GM03348 (cell line): ENCODE measurements around the gene EXOSC6.
"Not testable (repeated sequence)": the region's sequence is repeated elsewhere in the genome, so short reads cannot be mapped to it uniquely, and the experiment has no call there.

Experiments
- DNase-seq: peaks from one replicate; pipeline ENCODE4 v3.0.0; 2012; ENCODE audit warnings: low spot score

The EXOSC6 gene

DNA sequence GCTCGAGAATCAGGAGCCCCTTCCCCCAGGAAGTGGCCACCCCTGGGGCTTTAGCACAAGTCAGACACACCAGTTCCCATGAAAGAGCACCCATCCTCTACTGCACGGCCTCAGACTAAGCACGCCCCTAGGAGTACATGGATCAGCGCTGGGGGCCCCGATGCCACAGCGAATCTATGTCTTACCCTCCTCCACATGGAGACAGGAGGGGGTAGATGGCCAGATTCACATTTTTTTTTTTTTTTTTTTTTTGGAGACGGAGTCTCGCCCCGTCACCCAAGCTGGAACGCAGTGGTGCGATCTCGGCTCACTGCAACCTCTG is 3.2 kb upstream of the EXOSC6 start:
- DNase-seq: peak; percentile 1

DNA sequence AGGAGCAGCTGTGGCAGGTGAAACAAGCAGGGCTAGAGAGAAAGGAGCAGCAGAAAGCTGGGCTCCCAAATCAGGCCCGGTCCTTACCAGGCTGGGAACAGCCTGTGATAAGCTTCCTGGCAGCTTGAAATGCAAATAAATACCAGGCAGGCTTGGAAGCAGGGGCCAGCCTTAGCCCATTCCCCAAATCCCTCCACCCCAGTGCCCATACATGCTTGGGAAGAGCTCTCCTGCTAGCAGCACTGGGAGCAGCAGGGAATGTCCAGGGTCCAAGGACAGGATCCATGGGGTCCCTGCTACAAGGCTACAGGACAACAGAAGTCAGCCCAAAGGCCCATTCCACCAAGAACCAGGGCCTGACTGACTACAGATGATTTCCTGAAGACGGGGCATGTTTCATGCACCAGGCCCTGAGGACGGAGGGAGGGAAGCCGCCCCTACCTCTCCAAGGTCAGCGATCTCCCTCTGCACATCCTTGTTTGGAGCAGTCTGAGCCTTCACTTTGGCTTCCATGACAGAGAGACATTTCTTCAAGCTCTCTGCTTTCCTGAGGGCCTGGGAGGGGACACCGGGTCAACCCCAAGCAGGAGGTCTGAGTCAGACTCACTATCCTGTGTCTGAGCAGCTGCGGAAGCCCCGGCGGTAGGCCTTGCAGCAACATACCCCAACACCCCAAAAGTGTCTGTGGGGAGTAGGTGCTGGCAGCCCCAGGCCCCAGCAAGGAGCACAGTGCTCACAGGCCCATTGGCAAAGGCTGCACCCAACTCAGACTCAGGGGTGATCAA is 2.6 kb upstream of the EXOSC6 start:
- no peak for DNase-seq

DNA sequence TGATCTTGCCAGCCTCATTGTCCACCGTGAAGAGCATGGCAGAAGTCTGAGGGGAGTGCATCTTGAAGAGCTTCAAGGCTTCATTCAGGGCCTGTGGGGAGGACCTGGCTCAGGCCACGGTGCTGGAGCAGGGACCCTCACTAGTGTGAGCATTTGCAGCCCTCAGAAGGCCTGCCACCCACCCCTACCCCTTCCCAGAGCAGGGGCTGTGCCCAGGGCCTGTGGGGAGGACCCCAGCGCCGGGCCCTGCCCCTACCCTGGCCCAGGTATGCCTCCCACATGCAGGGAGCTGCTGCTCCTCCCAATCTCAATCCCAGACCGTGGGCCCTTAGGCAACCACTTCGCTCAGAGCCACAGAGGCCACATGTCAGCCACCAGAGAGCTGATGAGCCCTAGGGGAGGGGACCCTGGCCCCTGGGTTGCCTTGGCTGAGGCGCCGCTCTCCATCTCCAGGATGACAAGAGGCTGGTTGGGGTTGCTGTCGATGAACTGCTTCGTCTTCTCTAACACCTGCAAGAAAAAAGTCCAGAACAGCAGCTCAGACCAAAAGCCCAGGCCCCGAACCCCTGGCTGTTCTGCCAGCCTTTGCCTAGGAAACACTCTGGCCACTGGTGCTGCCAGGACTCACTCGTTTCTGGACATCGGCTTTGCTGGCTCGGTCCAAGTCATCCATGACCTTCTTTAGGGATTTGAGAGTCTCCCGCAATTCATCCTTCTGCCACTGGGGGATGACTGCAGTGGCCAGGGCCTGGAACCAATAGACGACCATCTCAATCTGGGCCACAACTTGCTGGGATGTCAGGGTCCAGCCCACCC is 1.8 kb upstream of the EXOSC6 start:
- peak; percentile 58 for DNase-seq

DNA sequence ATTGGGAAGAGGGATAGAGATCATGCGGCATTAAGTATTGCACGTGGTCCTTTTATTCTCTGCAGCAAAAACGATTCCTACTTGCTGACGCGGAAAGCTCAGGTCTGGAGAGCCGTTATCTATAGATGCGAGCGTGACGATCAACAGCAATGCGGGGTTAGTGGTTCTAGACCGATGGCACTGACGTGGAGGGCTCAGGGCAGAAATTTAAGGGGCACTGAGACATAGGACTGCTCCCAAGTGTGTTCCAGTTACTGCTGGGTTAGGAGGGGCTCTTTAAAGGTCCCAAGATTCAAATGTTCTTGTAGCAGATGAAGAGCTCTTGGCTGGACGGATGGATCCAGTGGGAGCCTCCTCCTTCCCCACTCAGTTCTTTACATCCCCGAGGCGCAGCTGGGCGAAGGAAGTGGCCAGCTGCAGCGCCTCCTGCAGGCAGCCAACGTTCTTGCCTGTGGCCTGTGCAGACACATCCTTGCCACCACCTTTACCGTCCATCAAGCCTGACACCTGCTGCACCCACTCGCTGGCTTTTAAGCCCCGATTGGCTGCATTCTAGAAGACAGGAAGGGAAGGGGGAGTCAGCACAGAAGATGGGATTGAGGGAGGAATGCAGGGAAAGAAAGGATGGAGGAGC is 732 bp upstream of the EXOSC6 start:
- DNase-seq: no peak

DNA sequence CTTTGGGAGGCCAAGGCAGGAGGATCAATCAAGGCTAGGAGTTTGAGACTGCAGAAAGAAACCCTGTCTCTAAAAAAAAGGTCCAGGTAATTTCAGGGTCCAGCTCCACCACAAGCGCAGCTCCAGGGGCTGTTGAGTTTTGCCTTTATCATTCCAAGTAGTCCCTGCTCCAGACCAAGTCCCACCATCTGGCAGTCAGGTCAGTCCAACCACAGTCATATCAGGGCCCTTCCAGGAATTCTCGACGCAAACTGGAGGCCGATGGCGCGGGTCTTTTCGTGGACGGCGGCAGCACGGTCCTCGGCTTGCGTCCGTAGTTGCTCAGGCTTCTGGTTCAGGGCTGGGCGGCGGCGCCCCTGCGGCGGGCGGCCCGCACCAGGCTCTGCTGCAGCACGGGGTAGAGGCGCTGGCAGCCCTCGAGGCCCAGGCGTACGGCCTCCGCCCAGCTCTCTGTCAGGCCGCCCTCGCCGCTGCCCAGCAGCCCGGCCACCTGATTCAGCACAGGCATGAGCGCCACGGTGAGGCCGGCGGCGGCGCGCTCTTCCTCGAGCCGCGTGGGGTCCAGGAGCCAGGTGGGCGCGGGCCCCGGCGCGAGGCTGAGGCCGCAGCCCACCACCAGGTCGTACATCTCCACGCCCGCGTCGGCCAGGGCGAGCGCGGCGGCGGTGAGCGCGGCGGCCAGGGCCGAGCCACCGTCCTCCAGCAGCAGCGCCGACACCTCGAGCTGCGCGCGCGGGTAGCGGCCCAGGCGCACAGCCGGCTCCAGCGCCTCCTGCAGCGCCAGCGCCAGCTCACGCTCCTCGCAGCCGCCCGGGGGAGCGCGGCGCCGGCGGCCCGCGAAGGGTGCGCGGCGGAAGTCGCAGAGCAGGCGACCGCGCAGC is 752 bp downstream of the EXOSC6 start:
- DNase-seq: peak; percentile 71

DNA sequence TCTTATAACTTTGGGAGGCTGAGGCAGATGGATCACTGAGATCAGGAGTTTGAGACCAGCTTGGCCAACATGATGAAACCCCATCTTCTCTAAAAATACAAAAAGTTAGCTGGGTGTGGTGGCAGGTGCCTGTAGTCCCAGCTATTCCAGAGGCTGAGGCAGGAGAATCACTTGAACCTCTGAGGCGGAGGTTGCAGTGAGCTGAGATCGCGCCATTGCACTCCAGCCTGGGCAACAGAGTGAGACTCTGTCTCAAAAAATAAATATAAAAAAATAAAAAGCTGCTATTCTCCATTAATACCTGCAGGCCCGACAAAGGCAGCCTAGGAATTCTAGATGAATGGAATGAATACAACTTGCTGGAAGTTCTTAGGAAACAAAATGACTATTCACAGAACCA is 2.0 kb downstream of the EXOSC6 start:
- DNase-seq: not testable (repeated sequence)

DNA sequence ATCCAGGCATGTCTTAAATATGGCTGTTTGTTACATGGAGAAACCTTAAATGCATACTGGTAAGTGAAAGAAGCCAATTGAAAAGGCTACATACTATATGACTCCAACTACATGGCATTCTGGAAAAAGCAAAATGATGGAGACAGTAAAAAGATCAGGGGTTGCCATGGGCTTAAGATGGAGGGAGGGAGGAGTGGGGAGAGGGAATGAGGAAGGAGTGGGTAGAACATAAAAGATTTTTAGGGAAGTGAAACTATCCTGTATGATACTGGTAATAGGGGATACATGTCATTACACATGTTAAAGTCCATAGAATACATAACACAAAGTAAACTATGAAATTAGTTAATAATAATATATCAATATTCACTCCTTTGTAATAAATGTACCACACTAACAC is 13.0 kb downstream of the EXOSC6 start:
- not testable (repeated sequence) for DNase-seq

DNA sequence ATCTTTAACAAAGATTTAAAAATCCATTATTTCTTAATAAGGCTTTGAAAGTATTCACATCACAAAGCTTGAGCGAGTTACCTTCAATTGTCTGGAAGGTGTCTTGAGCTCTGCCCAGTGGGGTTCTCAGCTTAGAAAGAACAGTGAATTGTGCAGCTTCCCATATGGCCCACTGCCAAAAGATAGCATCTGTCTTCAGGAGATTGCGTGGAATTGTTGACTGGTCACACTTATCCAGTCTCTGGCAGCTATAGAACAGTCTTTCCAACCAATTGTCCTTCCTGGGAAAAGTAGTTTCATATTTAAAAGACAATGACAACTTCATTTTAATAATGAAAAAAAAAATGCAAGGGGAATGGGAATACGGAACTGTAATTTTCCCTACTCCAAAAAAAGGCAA is 19.9 kb downstream of the EXOSC6 start:
- DNase-seq: not testable (repeated sequence)

DNA sequence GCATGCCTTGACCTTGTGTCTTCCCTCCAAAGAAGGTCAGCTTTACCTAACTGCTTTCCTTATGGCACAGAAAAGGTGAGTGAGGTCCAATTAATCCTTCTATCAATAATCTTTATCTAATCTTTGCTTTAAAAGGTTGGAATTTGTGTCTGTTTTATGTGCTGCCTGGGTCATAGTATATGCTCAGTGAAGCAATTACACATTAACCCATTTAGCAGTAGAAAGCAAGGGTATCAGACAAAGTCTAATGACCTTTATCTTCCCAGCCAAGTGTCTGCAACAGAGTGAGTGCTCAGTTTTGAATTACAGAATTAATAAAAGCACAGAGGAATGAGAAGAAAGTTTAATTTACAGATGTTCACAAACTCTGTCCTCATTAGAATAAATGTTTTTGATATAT is 25.7 kb downstream of the EXOSC6 start:
- not testable (repeated sequence) for DNase-seq

DNA sequence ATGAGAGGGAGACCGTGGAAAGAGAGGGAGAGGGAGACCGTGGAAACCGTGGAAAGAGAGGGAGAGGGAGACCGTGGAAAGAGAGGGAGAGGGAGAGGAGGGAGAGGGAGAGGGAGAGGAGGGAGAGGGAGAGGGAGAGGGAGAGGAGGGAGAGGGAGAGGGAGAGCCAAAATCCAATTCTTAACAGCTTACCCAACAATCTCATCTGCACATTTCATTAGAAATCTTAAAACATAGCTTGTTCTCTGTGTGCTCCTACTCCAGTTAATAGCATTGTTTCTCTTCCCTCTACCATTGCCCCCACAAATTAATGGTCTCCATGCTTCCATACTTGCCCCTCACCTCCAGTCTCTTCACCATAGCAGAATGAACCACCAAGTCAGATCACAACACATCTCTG is 26.3 kb downstream of the EXOSC6 start:
- not testable (repeated sequence) for DNase-seq

DNA sequence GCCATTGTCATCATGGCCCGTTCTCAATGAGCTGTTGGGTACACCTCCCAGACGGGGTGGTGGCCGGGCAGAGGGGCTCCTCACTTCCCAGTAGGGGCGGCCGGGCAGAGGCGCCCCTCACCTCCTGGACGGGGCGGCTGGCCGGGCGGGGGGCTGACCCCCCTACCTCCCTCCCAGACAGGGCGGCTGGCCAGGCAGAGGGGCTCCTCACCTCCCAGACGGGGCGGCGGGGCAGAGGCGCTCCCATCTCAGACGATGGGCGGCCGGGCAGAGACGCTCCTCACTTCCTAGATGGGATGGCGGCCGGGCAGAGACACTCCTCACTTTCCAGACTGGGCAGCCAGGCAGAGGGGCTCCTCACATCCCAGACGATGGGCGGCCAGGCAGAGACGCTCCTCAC is 27.1 kb downstream of the EXOSC6 start:
- DNase-seq: not testable (repeated sequence)

DNA sequence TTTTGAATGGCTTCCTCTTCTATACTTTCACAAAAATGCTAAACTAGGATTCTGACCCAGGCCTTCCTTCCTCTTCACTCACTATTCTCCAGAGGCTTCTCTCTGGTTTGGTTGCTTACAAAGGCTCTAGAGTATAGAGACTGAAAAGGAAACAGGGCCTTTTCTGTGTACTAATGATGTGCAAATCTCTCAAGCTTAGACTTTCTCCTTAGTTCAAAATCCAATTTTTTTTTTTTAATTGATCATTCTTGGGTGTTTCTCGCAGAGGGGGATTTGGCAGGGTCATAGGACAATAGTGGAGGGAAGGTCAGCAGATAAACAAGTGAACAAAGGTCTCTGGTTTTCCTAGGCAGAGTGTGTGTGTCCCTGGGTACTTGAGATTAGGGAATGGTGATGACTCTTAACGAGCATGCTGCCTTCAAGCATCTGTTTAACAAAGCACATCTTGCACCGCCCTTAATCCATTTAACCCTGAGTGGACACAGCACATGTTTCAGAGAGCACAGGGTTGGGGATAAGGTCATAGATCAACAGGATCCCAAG is 27.7 kb downstream of the EXOSC6 start:
- DNase-seq: not testable (repeated sequence)

DNA sequence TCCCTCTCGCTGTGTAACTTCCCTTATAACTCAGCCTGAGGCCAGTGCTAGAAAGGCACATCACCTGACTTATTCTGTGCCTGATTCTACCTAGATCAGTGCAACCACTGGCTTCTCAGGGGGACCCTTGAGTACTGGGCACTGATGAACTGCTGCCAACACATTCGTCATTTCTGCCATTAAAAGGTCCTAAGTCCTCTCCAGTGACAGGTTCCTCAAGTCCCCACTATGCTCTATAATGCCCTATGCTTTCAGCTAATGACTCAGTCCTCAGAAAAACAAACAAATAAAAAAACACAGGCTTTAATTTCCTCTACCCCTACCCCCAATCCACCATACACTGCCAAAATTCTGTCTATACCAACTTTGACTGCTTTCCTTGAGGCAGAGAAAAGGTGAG is 28.5 kb downstream of the EXOSC6 start:
- DNase-seq: not testable (repeated sequence)

DNA sequence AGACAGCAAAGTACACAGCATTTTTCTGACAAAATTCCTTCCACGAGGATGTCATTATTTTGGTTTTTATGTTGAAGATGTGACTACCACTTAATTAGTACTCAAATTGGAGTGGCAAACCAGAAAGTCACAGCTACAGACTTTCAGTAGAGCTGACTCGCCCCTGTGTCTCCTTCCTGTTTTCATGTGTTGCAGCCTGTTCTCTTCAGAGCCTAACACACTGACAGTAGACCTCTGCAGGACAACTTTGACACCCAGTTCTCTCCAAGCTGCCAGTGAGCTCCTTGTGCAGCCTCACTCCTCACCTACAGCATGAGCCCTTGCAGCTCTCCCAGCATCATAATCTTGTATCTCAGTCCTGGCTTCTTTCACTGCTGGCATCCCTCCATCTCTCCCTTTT is 29.2 kb downstream of the EXOSC6 start:
- not testable (repeated sequence) for DNase-seq

DNA sequence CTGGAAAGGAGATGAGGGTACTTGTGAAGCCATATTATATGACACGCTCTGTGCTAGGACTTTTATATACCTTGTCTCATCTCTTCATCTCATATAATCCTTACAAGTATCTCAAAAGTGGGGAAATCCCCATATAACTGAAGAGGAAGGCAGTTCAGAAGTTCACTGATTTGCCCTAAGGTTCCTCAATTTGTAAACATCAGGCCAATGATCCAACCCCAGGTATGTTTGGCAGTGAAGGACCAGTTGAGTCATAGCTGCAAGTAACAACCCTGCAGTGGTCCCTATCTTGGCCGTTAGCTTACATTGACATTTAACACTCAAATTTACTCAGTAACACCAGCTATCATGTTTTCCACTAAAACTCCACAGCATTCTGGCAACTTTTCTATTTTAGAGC is 33.2 kb downstream of the EXOSC6 start:
- not testable (repeated sequence) for DNase-seq

DNA sequence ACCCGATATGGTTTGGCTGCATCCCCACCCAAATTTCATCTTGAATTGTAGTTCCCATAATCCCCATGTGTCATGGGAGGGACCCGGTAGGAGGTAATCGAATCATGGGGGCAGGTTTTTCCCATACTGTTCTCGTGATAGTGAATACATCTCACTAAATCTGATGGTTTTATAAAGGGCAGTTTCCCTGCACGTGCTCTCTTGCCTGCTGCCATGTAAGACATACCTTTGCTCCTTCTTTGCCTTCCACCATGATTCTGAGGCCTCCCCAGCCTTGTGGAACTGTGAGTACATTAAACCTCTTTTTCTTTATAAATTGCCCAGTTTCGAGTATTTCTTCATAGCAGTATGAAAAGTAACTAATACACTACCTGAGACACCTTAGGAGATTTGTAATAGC is 45.4 kb downstream of the EXOSC6 start:
- not testable (repeated sequence) for DNase-seq

DNA sequence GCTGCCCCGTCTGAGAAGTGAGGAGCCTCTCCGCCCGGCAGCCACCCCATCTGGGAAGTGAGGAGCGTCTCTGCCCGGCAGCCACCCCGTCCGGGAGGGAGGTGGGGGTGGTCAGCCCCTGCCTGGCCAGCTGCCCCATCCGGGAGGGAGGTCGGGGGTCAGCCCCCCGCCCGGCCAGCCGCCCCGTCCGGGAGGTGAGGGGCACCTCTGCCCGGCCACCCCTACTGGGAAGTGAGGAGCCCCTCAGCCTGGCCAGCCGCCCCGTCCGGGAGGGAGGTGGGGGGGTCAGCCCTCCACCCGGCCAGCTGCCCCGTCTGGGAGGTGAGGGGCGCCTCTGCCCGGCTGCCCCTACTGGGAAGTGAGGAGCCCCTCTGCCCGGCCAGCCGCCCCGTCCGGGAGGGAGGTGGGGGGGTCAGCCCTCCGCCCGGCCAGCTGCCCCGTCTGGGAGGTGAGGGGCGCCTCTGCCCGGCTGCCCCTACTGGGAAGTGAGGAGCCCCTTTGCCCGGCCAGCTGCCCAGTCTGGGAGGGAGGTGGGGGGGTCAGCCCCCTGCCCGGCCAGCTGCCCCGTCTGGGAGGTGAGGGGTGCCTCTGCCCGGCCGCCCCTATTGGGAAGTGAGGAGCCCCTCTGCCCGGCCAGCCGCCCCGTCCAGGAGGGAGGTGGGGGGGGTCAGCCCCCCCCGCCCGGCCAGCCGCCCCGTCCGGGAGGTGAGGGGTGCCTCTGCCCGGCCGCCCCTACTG is 46.9 kb downstream of the EXOSC6 start:
- not testable (repeated sequence) for DNase-seq

DNA sequence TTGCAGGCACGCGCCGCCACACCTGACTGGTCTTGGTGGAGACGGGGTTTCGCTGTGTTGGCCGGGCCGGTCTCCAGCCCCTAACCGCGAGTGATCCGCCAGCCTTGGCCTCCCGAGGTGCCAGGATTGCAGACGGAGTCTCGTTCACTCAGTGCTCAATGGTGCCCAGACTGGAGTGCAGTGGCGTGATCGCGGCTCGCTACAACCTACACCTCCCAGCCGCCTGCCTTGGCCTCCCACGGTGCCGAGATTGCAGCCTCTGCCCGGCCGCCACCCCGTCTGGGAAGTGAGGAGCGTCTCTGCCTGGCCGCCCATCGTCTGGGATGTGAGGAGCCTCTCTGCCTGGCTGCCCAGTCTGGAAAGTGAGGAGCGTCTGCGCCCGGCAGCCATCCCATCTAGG is 47.7 kb downstream of the EXOSC6 start:
- not testable (repeated sequence) for DNase-seq

DNA sequence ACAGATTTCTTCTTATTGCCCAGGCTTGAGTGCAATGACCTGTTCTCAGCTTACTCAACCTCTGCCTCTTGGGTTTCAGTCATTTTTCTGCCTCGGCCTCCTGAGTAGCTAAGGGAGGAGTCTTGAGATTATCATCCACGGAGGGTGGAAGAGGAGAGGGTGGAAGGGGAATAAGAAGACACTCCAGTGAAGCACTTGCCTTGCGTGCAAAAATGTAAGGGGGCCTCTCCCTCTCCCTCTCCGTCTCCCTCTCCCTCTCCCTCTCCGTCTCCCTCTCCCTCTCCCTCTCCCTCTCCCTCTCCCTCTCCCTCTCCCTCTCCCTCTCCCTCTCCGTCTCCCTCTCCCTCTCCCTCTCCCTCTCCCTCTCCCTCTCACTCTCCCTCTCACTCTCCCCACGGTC is 48.2 kb downstream of the EXOSC6 start:
- not testable (repeated sequence) for DNase-seq

DNA sequence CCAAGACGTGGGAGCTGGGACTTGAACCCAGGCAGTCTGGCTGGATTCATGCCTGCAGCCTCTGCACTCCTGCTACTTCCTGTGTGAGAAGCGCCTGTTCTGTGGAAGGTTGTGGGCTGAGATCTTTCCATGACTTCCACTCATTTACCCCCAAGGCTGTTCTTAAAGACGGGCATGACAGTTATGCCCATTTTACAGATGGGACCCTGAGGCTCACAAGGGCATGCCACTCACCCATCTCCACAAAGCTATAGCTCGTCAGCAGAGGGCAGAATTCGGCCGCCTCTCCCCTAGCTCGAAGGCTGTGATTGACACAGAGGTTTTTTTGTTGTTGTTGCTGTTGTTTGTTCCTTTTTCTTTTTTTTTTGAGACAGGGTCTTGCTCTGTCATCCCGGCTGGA is 51.7 kb downstream of the EXOSC6 start:
- DNase-seq: not testable (repeated sequence)

DNA sequence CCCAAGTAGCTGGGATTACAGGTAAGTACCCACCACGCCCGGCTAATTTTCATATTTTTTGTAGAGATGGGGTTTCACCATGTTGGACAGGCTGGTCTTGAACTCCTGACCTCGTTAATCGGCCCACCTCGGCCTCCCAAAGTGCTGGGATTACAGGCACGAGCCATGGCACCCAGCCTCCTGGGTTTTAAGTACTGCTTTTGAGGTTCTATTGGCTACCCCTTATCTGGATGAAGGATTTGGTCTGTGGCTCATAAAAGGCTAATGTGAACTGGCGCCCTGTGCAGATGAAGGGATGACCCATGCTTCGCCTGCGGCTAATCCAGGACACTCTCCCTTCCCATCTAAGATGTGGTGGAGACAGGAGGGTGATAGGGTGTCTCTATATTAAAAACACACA is 52.6 kb downstream of the EXOSC6 start:
- DNase-seq: peak; percentile 0
